K562 (cell line): ENCODE data around the gene SRSF11. TPM values are rescaled to one million over a fixed set of nuclear protein-coding genes. Genes with fewer than 3 reads are reported as not detected.
A peak's percentile ranks its signal among the peaks of the same experiment; 100 is the strongest.

Experiments used
- CREB5 ChIP-seq: fragments of 250-450 bp; sonication (Bioruptor Pico); IDR thresholded peaks from 2 replicates; pipeline ENCODE4 v1.5.0; 2020; ENCODE audit warnings: mild to moderate bottlenecking
- DIDO1 ChIP-seq: fragments of 450-650 bp; IDR thresholded peaks from 2 replicates; pipeline ENCODE4 v1.6.1; 2016; ENCODE audit warnings: low read depth, missing biosample characterization, missing genetic modification characterization
- ESRRA ChIP-seq: fragments of 450-650 bp; IDR thresholded peaks from 2 replicates; pipeline ENCODE4 v1.6.1; 2014; ENCODE audit warnings: low read depth, mild to moderate bottlenecking, moderate library complexity, borderline replicate concordance
- ETV6 ChIP-seq, 3 experiments: fragments of 150-350 bp in 1 of 3; sonication (generic) in 1 of 3; formaldehyde crosslinking in 1 of 3; IDR thresholded peaks; 2 replicates each; pipeline versions ENCODE4 v1.6.1 to v1.8.0; 2014 to 2022; ENCODE audit warnings: borderline replicate concordance in 2 of 3, low read depth in 2 of 3, antibody characterized with exemption in 1 of 3, low read length in 1 of 3, mild to moderate bottlenecking in 1 of 3, missing genetic modification reagents in 1 of 3
- GATA2 ChIP-seq: sonication (generic); formaldehyde crosslinking; IDR thresholded peaks from 2 replicates; pipeline ENCODE4 v1.4.0; 2020; ENCODE audit warnings: mild to moderate bottlenecking, missing genetic modification reagents
- GATAD2B ChIP-seq: fragments of 450-650 bp; IDR thresholded peaks from 2 replicates; pipeline ENCODE4 v1.6.1; 2017; ENCODE audit warnings: mild to moderate bottlenecking, borderline replicate concordance
- LARP7 ChIP-seq: fragments of 450-650 bp; IDR thresholded peaks from 2 replicates; pipeline ENCODE4 v1.6.1; 2016
- NCOA2 ChIP-seq, 2 experiments: fragments of 450-650 bp; IDR thresholded peaks; 2 replicates each; pipeline ENCODE4 v1.6.1; 2018; ENCODE audit warnings: mild to moderate bottlenecking in 2 of 2, moderate library complexity in 1 of 2; ENCODE audit not compliant: partially characterized antibody in 2 of 2
- NR0B1 ChIP-seq: fragments of 450-650 bp; IDR thresholded peaks from one replicate; pipeline ENCODE4 v1.6.1; 2018; ENCODE audit warnings: mild to moderate bottlenecking, moderate library complexity; ENCODE audit not compliant: partially characterized antibody
- NR4A1 ChIP-seq, 2 experiments: fragments of 250-450 bp in 1 of 2; fragments of 450-650 bp in 1 of 2; sonication (Bioruptor Pico) in 1 of 2; IDR thresholded peaks; 2 replicates each; pipeline versions ENCODE4 v1.4.0 to v1.6.1; 2016 to 2020; ENCODE audit warnings: mild to moderate bottlenecking in 2 of 2, missing compliant biosample characterization in 1 of 2, missing genetic modification characterization in 1 of 2, moderate library complexity in 1 of 2
- PKNOX1 ChIP-seq: fragments of 450-650 bp; IDR thresholded peaks from 2 replicates; pipeline ENCODE4 v1.6.1; 2016
- POLR3A ChIP-seq: IDR thresholded peaks from 2 replicates; pipeline ENCODE4 v1.6.1; 2011; ENCODE audit warnings: borderline replicate concordance, mild to moderate bottlenecking, moderate library complexity; ENCODE audit not compliant: insufficient read length, insufficient read depth; ENCODE audit errors: extremely low read depth
- PTBP1 ChIP-seq: fragments of 200-400 bp; formaldehyde crosslinking; IDR thresholded peaks from 2 replicates; pipeline ENCODE4 v1.6.1; 2017; ENCODE audit warnings: low read depth, low read length
- SLC30A9 ChIP-seq: fragments of 250-450 bp; sonication (Bioruptor Pico); IDR thresholded peaks from 2 replicates; pipeline ENCODE4 v1.8.0; 2022; ENCODE audit warnings: mild to moderate bottlenecking, moderate library complexity
- STAT5B ChIP-seq: fragments of 250-450 bp; sonication (Bioruptor Pico); IDR thresholded peaks from 2 replicates; pipeline ENCODE4 v1.8.0; 2021; ENCODE audit warnings: mild to moderate bottlenecking, inconsistent platforms
- U2AF2 ChIP-seq: fragments of 200-400 bp; formaldehyde crosslinking; optimal IDR thresholded peaks from 2 replicates; pipeline ENCODE3; 2017; ENCODE audit warnings: low read depth, mild to moderate bottlenecking, low read length
- ZMIZ1 ChIP-seq, 2 experiments: fragments of 150-350 bp in 1 of 2; IDR thresholded peaks; 2 replicates each; pipeline ENCODE4 v1.6.1; 2012 to 2016; ENCODE audit warnings: low read depth in 2 of 2, low read length in 2 of 2, mild to moderate bottlenecking in 1 of 2, moderate library complexity in 1 of 2
- ZNF133 ChIP-seq: fragments of 250-450 bp; sonication (Bioruptor Pico); IDR thresholded peaks from 2 replicates; pipeline ENCODE4 v1.4.0; 2020; ENCODE audit warnings: mild to moderate bottlenecking
- ZNF75A ChIP-seq: fragments of 450-650 bp; formaldehyde crosslinking; IDR thresholded peaks from 2 replicates; pipeline ENCODE4 v1.4.0; 2020; ENCODE audit warnings: mild to moderate bottlenecking
- polyA plus RNA-seq, 8 experiments: library from polyadenylated mRNA; depleted of rRNA in 4 of 8; stranded (reverse) in 5 of 8; unstranded in 3 of 8; fragments of >200 nt; fragmentation: Nextera tagmentation in 2 of 8; fragmentation: Illumina TruSeq in 1 of 8; extraction: Ambion mirVana in 2 of 8; extraction: Trizol in 1 of 8; gene quantifications; 2 replicates each; pipeline versions ENCODE4 v1.2.1 to v1.2.3, GENCODE V29; 2011 to 2014; ENCODE audit warnings: inconsistent platforms in 1 of 8, missing spikeins in 1 of 8
- total RNA-seq, 7 experiments: library from RNA; depleted of rRNA in 6 of 7; stranded (reverse); fragments of >200 nt in 6 of 7; fragmentation: Illumina TruSeq in 2 of 7; extraction: Trizol in 2 of 7; gene quantifications; 2 replicates each; pipeline versions ENCODE4 v1.2.1 to v1.2.3, GENCODE V29; 2011 to 2021; ENCODE audit warnings: low replicate concordance in 1 of 7

The SRSF11 gene
- total and polyA plus RNA-seq, 9 of the 15 experiments (the other 6 are each of a cell fraction or from before 2014, with no cell fraction given): 76.9 to 418 (median 190) TPM

GRCh38 chr1:70221238-70222121 lies at the start of gene SRSF11 (continued):
- TF ChIP-seq PKNOX1 (no peak), CREB5 (CRISPR knock-in tag) (no peak), ETV6 (IDR thresholded peaks at IDR 0.05; ENCODE audit: borderline replicate concordance in 1 of 2, low read depth in 2 of 2, low read length in 1 of 2) (no peak), ETV6 (CRISPR knock-in tag; IDR thresholded peaks at IDR 0.05; ENCODE audit: borderline replicate concordance) (no peak), ESRRA (peak; percentile 34; the same call in 1 of the 2 replicates), NR0B1 (no peak), GATA2 (CRISPR knock-in tag) (no peak), STAT5B (CRISPR knock-in tag) (no peak), ZMIZ1 (IDR thresholded peaks at IDR 0.05; ENCODE audit: low read depth in 2 of 2, low read length in 2 of 2) (no peak), GATAD2B (peak; percentile 36; the same call in 1 of the 2 replicates), ZNF75A (CRISPR knock-in tag) (no peak), POLR3A (no peak), U2AF2 (no peak), LARP7 (no peak; the same call in 1 of the 2 replicates), PTBP1 (no peak), NCOA2 (IDR thresholded peaks at IDR 0.05; ENCODE audit: partially characterized antibody in 2 of 2) (no peak), DIDO1 (no peak), NR4A1 (CRISPR knock-in tag; IDR thresholded peaks at IDR 0.05) (no peak), NR4A1 (tag; IDR thresholded peaks at IDR 0.05) (0 out of 2 replicates have a peak, but pooled peaks have one; percentile 44), SLC30A9 (CRISPR knock-in tag) (no peak), ZNF133 (no peak)
